ENCODE measurements around the gene GPR157. TPM values are rescaled to one million over a fixed set of nuclear protein-coding genes. Genes with fewer than 3 reads are reported as not detected.

Gene GPR157
- total and polyA plus RNA-seq, 10 of the 15 experiments (the other 5 are each of a cell fraction or from before 2014, with no cell fraction given), result 0.66 to 15.9 (median 3.1) TPM

DNA sequence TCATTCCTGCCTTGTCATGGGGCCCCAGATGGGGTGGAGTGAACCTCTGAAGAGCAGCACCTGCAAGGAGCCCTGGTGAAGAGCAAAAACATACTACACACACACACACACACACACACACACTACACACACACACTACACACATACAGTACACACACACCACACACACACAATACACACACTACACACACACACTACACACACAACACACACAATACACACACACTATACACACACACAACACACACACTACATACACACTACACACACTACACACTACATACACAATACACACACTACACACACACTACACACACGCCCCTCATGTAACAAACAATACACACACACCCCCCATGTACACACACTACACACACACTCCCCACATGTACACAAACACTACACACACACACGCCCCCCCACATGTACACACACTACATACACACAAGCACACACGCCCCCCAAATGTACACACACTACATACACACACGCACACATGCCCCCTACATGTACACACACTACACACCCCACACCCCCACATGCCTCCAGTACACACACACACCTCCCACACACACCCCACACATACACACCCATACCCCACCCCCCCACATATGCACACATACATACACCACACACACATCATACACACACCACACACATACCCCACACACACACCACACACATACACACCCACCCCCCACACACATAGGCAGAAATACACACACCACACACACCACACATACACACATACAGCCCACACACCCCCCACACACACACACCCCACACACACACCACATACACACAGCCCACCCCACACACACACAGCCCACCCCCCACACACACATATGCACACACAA is 68.8 kb downstream of the GPR157 start:
- no peak for DNase-seq (ENCODE audit: low read depth, low spot score)
- BruUV-seq (replicated peaks), result no TSS peak
- POLR2A ChIA-PET, result interaction anchor here (0.6 kb wide), 2 partner anchors 11 to 52 kb away, joined by 3 to 5 read pairs; no protein-coding TSS in a partner anchor
- H2AFZ ChIP-seq (ENCODE audit: control insufficient read depth, low read depth, low read length), result no peak overlapping the region
- CTCF ChIA-PET, result interaction anchor here (0.6 to 3.4 kb wide), 3 partner anchors 21 to 1519 kb away, joined by 3 to 18 read pairs (median 3); no protein-coding TSS in a partner anchor
- intact Hi-C loops (cut with micrococcal nuclease; ENCODE audit: unreplicated experiment) (no loop called here), in situ Hi-C loops (cut with MboI) (no loop called here)
- peak; percentile 70; the same call in 1 of the 2 replicates for TF ChIP-seq POLR2AphosphoS5 (IDR thresholded peaks at IDR 0.05; ENCODE audit: low read length)
- peak; percentile 80; the same call in 1 of the 2 replicates for TF ChIP-seq HDGF (IDR thresholded peaks at IDR 0.05)
- TF ChIP-seq NBN (IDR thresholded peaks at IDR 0.05), result peak; percentile 51; the same call in 1 of the 2 replicates
- TF ChIP-seq, protein P1, sequence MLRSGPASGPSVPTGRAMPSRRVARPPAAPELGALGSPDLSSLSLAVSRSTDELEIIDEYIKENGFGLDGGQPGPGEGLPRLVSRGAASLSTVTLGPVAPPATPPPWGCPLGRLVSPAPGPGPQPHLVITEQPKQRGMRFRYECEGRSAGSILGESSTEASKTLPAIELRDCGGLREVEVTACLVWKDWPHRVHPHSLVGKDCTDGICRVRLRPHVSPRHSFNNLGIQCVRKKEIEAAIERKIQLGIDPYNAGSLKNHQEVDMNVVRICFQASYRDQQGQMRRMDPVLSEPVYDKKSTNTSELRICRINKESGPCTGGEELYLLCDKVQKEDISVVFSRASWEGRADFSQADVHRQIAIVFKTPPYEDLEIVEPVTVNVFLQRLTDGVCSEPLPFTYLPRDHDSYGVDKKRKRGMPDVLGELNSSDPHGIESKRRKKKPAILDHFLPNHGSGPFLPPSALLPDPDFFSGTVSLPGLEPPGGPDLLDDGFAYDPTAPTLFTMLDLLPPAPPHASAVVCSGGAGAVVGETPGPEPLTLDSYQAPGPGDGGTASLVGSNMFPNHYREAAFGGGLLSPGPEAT (IDR thresholded peaks at IDR 0.05; ENCODE audit: low read depth), result no peak
- TF ChIP-seq, protein P2, sequence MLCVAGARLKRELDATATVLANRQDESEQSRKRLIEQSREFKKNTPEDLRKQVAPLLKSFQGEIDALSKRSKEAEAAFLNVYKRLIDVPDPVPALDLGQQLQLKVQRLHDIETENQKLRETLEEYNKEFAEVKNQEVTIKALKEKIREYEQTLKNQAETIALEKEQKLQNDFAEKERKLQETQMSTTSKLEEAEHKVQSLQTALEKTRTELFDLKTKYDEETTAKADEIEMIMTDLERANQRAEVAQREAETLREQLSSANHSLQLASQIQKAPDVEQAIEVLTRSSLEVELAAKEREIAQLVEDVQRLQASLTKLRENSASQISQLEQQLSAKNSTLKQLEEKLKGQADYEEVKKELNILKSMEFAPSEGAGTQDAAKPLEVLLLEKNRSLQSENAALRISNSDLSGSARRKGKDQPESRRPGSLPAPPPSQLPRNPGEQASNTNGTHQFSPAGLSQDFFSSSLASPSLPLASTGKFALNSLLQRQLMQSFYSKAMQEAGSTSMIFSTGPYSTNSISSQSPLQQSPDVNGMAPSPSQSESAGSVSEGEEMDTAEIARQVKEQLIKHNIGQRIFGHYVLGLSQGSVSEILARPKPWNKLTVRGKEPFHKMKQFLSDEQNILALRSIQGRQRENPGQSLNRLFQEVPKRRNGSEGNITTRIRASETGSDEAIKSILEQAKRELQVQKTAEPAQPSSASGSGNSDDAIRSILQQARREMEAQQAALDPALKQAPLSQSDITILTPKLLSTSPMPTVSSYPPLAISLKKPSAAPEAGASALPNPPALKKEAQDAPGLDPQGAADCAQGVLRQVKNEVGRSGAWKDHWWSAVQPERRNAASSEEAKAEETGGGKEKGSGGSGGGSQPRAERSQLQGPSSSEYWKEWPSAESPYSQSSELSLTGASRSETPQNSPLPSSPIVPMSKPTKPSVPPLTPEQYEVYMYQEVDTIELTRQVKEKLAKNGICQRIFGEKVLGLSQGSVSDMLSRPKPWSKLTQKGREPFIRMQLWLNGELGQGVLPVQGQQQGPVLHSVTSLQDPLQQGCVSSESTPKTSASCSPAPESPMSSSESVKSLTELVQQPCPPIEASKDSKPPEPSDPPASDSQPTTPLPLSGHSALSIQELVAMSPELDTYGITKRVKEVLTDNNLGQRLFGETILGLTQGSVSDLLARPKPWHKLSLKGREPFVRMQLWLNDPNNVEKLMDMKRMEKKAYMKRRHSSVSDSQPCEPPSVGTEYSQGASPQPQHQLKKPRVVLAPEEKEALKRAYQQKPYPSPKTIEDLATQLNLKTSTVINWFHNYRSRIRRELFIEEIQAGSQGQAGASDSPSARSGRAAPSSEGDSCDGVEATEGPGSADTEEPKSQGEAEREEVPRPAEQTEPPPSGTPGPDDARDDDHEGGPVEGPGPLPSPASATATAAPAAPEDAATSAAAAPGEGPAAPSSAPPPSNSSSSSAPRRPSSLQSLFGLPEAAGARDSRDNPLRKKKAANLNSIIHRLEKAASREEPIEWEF (IDR thresholded peaks at IDR 0.05; ENCODE audit: insufficient replicate concordance, low read depth, low read length), result no peak
- no peak for TF ChIP-seq SUZ12 (IDR thresholded peaks at IDR 0.05; ENCODE audit: unreplicated experiment)
- TF ChIP-seq NFYB (IDR thresholded peaks at IDR 0.05; ENCODE audit: insufficient read depth, low read depth, low read length), result no peak
- no peak for TF ChIP-seq SMC3 (IDR thresholded peaks at IDR 0.05; ENCODE audit: borderline replicate concordance, low read length)
- H3K27me3 ChIP-seq (replicated peaks in 1 of 2; ENCODE audit: control insufficient read depth in 2 of 2, insufficient read depth in 2 of 2, low read length in 1 of 2), result no peaks in the 10 kb centered on the region
- H3K79me2 ChIP-seq (ENCODE audit: control insufficient read depth, insufficient read depth, low read length), result peaks cover 35% of the 10 kb centered on the region
- WGBS (ENCODE audit: insufficient coverage, insufficient replicate concordance, low lambda C conversion rate, missing lambda C conversion rate), result 56% methylated on average over 4 of the region's 4 CpGs
- no peak overlapping the region for H3K9ac ChIP-seq (ENCODE audit: control insufficient read depth, insufficient read depth, low read length)
- RAD21 ChIA-PET (ENCODE audit: unreplicated experiment), result interaction anchor here (0.9 to 2.0 kb wide), 3 partner anchors 35 to 55 kb away, joined by 3 to 7 read pairs (median 4); no protein-coding TSS in a partner anchor
- no peak overlapping the region for H3K4me3 ChIP-seq
- FAIRE-seq, result peak; percentile 97
- no peaks in the 10 kb centered on the region for H3K9me3 ChIP-seq (replicated peaks; ENCODE audit: control insufficient read depth, insufficient read depth, low read length)
- peaks cover 17% of the 10 kb centered on the region for H3K4me1 ChIP-seq (ENCODE audit: control insufficient read depth, insufficient read depth, low read length)
- SMC1A ChIA-PET (ENCODE audit: uncharacterized antibody, unreplicated experiment), result interaction anchor here (1.1 to 1.7 kb wide), 3 partner anchors 23 to 41 kb away, joined by 3 to 7 read pairs (median 5); no protein-coding TSS in a partner anchor
- no peak for ATAC-seq
- no peak overlapping the region for H3K27ac ChIP-seq (ENCODE audit: control insufficient read depth, insufficient read depth)
- no peaks in the 10 kb centered on the region; the same call in 1 of the 2 replicates for H4K20me1 ChIP-seq (ENCODE audit: control insufficient read depth, insufficient read depth)
- no peak overlapping the region for H3K4me2 ChIP-seq (ENCODE audit: control insufficient read depth, insufficient read depth)
- peaks cover 8 to 16% of the 10 kb centered on the region in 2 experiments for H3K36me3 ChIP-seq (ENCODE audit: control insufficient read depth in 2 of 2, insufficient read depth in 2 of 2, low read length in 1 of 2)
